MG63 (cell line): Measurements from ENCODE around the gene LORICRIN. TPM values are rescaled to one million over a fixed set of nuclear protein-coding genes. Genes with fewer than 3 reads are reported as not detected.
"Not testable (repeated sequence)": the region's sequence is repeated elsewhere in the genome, so short reads cannot be mapped to it uniquely, and the experiment has no call there.

Source experiments
- DNase-seq: peaks from one replicate; pipeline ENCODE4 v3.0.0-alpha.2; 2020
- H3K27me3 ChIP-seq: fragments of 250-450 bp; sonication (Bioruptor Pico); 2 replicates; pipeline ENCODE4 v1.5.1; 2020; ENCODE audit warnings: mild to moderate bottlenecking, moderate library complexity
- H3K36me3 ChIP-seq: fragments of 250-450 bp; sonication (Bioruptor Pico); 2 replicates; pipeline ENCODE4 v1.5.1; 2020; ENCODE audit warnings: mild to moderate bottlenecking, moderate library complexity
- H3K4me3 ChIP-seq: fragments of 250-450 bp; sonication (Bioruptor Pico); 2 replicates; pipeline ENCODE4 v1.5.1; 2020; ENCODE audit warnings: mild to moderate bottlenecking, moderate library complexity
- H3K9me3 ChIP-seq: fragments of 250-450 bp; sonication (Bioruptor Pico); 2 replicates; pipeline ENCODE4 v1.5.1; 2020; ENCODE audit warnings: mild to moderate bottlenecking, moderate library complexity
- total RNA-seq: library from RNA; depleted of rRNA; stranded (reverse); fragments of >200 nt; shearing (Covaris generic); gene quantifications from 2 replicates; pipeline ENCODE4 v1.2.3, GENCODE V29; 2014; ENCODE audit warnings: low replicate concordance; rRNA removed

The LORICRIN gene, protein sequence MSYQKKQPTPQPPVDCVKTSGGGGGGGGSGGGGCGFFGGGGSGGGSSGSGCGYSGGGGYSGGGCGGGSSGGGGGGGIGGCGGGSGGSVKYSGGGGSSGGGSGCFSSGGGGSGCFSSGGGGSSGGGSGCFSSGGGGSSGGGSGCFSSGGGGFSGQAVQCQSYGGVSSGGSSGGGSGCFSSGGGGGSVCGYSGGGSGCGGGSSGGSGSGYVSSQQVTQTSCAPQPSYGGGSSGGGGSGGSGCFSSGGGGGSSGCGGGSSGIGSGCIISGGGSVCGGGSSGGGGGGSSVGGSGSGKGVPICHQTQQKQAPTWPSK
- total RNA-seq = not detected in 2 replicates

- no peak within 1 kb of the TSS for H3K4me3 ChIP-seq
- DNase-seq = no peak
- H3K27me3 ChIP-seq = peaks cover 27% of the 10 kb centered on the region
- no peaks in the 10 kb centered on the region for H3K36me3 ChIP-seq
- no peaks in the 10 kb centered on the region for H3K9me3 ChIP-seq
Observed at GRCh38 chr1:153259387-153259786, at the start of gene LORICRIN. Gene LORICRIN (plus strand): TSS chr1:153259687. CDS start chr1:153260950, 1,263 bp downstream.

DNA sequence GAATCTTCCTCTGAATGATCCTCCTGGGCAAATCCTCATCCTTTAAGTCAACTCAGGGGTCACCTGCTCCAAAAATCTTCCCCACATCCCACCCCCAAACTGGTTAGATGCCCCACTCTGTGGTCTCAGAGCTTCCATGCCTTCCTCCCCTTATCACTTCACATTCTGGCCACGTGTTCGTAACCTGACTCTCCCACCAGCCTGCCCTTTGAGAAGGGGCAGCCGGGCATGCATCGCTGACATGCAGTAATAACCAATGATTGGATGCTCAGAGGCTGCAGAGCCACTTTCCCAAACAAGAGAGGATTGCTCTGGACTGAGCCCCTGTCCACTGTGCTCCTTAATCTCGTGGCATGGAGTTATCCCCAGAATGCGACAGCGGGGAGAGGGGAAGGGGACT lies 49.3 kb upstream of the LORICRIN start:
- Histone ChIP-seq H3K9me3 (no peaks in the 10 kb centered on the region; the same call in 1 of the 2 replicates), H3K4me3 (no peak overlapping the region)
- DNase-seq = no peak

GRCh38 chr1:153212201-153212600 lies 47.3 kb upstream of the LORICRIN start:
- Histone ChIP-seq H3K27me3 (peaks cover 7% of the 10 kb centered on the region; the same call in 1 of the 2 replicates), H3K9me3 (no peaks in the 10 kb centered on the region; the same call in 1 of the 2 replicates), H3K36me3 (no peaks in the 10 kb centered on the region), H3K4me3 (no peak overlapping the region)
- DNase-seq = no peak

More for the DNA sequence above, 49.3 kb upstream of the LORICRIN start:
- Histone ChIP-seq H3K36me3 (no peaks in the 10 kb centered on the region), H3K27me3 (peaks cover 7% of the 10 kb centered on the region; the same call in 1 of the 2 replicates)

GRCh38 chr1:153213519-153213918 lies 46.0 kb upstream of the LORICRIN start:
- H3K36me3 ChIP-seq = no peaks in the 10 kb centered on the region
- DNase-seq = no peak
- H3K4me3 ChIP-seq = no peak overlapping the region
- H3K27me3 ChIP-seq = peaks cover 3% of the 10 kb centered on the region; the same call in 1 of the 2 replicates
- H3K9me3 ChIP-seq = no peaks in the 10 kb centered on the region

DNA sequence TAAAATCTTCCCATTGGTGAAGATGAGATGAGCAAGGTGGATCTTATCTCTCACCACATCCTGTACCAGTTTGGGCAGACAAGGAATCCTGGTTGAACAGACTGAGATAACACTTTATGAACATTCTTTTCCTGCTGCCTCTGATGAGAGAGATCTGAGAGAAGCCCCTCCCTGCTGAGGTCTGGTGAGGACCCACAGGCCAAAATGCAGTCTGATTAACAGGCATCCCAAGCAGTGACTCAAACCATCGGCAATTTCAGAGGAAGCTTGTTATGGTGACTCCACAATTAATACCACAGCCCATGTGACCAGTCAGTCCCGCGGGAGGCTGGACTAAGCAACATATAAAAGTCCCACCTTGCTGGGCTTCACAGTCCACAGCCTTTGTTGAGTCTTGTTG lies 42.3 kb upstream of the LORICRIN start, which contains the start of gene PRR9:
Gene PRR9 (plus strand): TSS at position 373 of the 400 bp plus-strand sequence. CDS start 561 bp downstream, outside the sequence.
- H3K36me3 ChIP-seq = no peaks in the 10 kb centered on the region
- no peak within 1 kb of the TSS for H3K4me3 ChIP-seq
- no peaks in the 10 kb centered on the region for H3K9me3 ChIP-seq
- no peak for DNase-seq
- H3K27me3 ChIP-seq = no peaks in the 10 kb centered on the region

- peak; percentile 25 for DNase-seq
- no peak overlapping the region for H3K4me3 ChIP-seq
- no peaks in the 10 kb centered on the region for H3K27me3 ChIP-seq
- H3K9me3 ChIP-seq = no peaks in the 10 kb centered on the region
- H3K36me3 ChIP-seq = no peaks in the 10 kb centered on the region
Observed at GRCh38 chr1:153217744-153218416, 41.6 kb upstream of the LORICRIN start.

GRCh38 chr1:153220606-153221303 lies 38.7 kb upstream of the LORICRIN start:
- H3K9me3 ChIP-seq = no peaks in the 10 kb centered on the region
- H3K36me3 ChIP-seq = no peaks in the 10 kb centered on the region
- DNase-seq = no peak
- no peaks in the 10 kb centered on the region for H3K27me3 ChIP-seq
- no peak overlapping the region for H3K4me3 ChIP-seq

GRCh38 chr1:153223040-153223891 lies 36.2 kb upstream of the LORICRIN start:
- not testable (repeated sequence) for H3K27me3 ChIP-seq, H3K4me3 ChIP-seq, H3K36me3 ChIP-seq, H3K9me3 ChIP-seq
- peak; percentile 56 for DNase-seq

GRCh38 chr1:153227810-153228209 lies 31.7 kb upstream of the LORICRIN start:
- no peak for DNase-seq
- no peak overlapping the region for H3K4me3 ChIP-seq
- no peaks in the 10 kb centered on the region for H3K36me3 ChIP-seq
- no peaks in the 10 kb centered on the region; the same call in none of the 2 replicates for H3K27me3 ChIP-seq
- H3K9me3 ChIP-seq = no peaks in the 10 kb centered on the region

DNA sequence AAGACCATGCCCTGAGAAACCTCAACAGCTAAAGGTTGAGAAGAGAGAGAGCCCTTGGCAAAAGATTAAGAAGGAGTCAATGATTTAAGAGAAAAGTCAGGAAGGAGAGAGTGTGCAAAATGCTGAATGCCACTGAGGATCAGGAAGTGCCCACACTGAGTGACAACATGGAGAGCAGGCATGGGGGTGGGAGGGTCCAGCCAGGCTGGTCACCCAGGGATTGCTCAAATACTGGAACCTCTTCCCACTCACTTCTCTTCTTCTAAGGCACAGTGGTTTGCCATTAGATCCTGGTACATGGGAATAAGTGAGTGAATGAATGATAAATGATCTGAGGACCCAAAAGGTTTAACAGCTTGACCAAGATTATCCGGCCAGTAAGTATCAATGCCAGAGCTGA lies 31.0 kb upstream of the LORICRIN start:
- Histone ChIP-seq H3K36me3 (no peaks in the 10 kb centered on the region), H3K27me3 (no peaks in the 10 kb centered on the region; the same call in none of the 2 replicates), H3K9me3 (no peaks in the 10 kb centered on the region), H3K4me3 (no peak overlapping the region)
- DNase-seq = no peak

DNA sequence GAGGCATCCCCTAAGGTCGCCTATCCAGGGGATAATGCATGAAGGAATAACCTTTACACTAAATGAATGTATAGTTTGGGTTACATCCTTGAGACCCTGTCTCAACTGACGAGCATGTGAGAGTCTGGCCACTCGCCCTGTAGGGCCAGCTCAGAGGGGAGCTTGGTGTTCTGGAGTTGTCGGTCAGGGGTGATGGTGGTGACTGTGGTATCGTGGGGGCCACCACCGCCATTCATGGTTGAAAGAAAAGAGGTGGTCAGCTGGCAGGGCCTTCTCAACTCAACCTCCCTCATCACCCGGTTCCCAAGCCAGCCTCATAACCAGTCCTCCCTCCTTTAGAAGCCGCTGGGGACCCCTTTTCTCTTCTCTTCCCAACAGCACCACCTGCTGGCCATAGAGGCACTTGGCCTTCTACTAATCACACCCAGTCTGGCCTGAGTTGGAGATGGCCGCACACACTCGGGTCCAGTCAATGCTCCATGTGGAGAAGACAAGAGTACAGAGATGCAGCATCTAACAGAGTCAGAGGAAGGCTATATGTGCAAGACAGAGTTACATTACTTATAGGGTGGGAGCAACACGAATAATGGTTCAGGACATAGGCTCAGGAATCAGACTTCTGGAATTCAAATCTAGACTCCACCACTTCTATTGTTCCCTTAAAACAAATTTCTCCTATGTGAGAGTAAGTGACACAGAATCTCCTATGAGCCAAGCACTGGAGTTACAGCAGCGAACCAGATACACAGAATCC lies 30.2 kb upstream of the LORICRIN start:
- not testable (repeated sequence) for H3K9me3 ChIP-seq, H3K4me3 ChIP-seq, H3K36me3 ChIP-seq, H3K27me3 ChIP-seq
- peak; percentile 23 for DNase-seq

GRCh38 chr1:153231363-153231762 lies 28.1 kb upstream of the LORICRIN start:
- DNase-seq = no peak
- Histone ChIP-seq H3K4me3 (no peak overlapping the region), H3K27me3 (peaks cover 5% of the 10 kb centered on the region), H3K9me3 (no peaks in the 10 kb centered on the region), H3K36me3 (no peaks in the 10 kb centered on the region)

DNA sequence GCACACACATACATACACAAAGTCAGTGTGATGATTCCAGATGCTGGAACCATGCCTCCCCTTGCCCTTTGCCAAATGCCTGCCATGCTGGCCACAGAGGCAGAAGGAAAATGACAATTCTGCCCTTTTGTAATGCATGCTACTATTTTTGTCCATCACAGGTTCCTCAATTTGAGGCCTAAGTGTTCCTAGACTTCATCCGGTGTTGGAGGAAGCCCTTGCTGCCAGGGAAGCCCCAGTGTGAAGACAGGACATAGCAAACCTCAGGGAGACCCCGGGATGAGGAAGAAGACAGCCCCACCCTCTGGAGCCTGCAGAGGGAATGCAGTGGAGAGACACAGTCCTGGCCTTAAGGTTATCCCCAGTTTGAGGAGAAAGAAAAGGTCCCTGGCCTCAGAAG lies 27.7 kb upstream of the LORICRIN start:
- Histone ChIP-seq H3K4me3 (no peak overlapping the region), H3K36me3 (no peaks in the 10 kb centered on the region), H3K9me3 (no peaks in the 10 kb centered on the region), H3K27me3 (peaks cover 6% of the 10 kb centered on the region; the same call in 1 of the 2 replicates)
- no peak for DNase-seq

DNA sequence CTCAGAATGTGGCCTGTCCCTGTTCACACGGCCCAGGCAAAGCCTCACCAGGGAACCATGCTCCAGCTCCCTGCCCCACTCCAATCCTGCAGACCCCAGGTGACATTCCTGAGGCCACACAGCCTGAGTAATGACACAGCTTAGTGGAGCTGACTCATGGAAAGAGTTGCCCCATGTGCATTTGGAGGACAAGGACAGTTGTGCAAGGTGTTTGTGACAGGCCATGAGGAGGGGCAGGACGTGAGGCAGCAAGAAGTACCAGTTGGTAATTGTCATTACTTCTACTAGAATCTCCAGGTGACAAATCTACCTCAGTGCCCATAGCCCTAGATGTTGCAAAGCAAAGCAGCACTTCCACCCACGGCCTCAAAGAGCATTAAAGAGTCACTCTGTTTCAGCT lies 26.9 kb upstream of the LORICRIN start:
- no peak for DNase-seq
- Histone ChIP-seq H3K4me3 (no peak overlapping the region), H3K27me3 (peaks cover 8% of the 10 kb centered on the region; the same call in 1 of the 2 replicates), H3K36me3 (no peaks in the 10 kb centered on the region), H3K9me3 (no peaks in the 10 kb centered on the region)

- Histone ChIP-seq H3K4me3 (no peak overlapping the region), H3K36me3 (no peaks in the 10 kb centered on the region), H3K9me3 (no peaks in the 10 kb centered on the region), H3K27me3 (peaks cover 8% of the 10 kb centered on the region; the same call in 1 of the 2 replicates)
- DNase-seq = no peak
Observed at GRCh38 chr1:153233448-153233847, 26.0 kb upstream of the LORICRIN start.
